ENCODE results near the gene ZBTB4.

ZBTB4 gene

DNA sequence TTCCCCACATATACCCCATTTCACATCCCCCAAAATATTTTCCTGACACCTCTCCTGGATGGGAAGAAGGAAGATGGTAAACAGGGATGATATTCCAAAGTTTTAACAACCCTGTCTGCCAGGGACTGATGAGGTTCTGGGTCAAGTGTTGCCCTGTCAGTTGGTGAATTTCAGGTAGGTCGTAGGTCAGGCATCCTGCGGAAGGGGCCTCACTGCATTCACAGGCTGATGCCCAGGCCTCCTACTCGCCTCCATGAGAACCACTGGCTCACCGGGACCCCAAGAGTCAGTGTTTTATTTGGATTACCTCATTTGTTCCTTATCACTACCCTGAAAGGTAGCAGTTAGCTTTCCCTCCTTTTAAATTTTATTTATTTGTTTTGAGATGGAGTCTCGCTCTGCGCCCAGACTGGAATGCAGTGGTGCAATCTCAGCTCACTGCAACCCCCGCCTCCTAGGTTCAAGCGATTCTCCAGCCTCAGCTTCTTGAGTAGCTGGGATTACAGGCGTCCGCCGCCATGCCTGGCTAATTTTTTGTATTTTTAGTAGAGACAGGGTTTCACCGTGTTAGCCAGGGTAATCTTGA, 10.5 kb downstream of the ZBTB4 start:
- TF ChIP-seq POLR2A (IDR thresholded peaks at IDR 0.05; ENCODE audit: low read length) (no peak), GATA1 (IDR thresholded peaks at IDR 0.05; ENCODE audit: low read depth, low read length) (no peak)
- no peak for DNase-seq

- DNase-seq = no peak
- TF ChIP-seq GATA1 (IDR thresholded peaks at IDR 0.05; ENCODE audit: low read depth, low read length) (no peak), POLR2A (IDR thresholded peaks at IDR 0.05; ENCODE audit: low read length) (no peak)
Measured at GRCh38 chr17:7468290-7468689, 11.1 kb downstream of the ZBTB4 start.

DNA sequence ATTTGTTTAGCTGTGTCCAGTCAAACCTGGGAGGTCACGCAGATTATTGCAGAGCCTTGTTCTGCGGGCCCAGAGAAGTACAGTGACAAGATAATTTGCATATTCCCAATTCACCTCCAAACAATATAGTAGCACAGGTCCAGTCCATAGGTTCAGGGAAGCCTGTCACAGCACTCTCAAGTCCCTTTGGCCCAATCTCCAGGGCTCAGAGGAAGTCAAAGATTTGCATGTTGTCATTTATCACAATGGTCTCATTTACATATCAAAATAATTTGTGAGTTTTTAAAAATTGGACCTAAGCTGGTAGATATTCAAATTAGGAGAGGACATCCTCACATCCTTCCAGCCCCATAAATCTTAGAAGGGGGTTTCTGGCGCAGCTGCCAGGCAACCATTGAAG, 11.9 kb downstream of the ZBTB4 start:
- TF ChIP-seq GATA1 (IDR thresholded peaks at IDR 0.05; ENCODE audit: low read depth, low read length) (no peak), POLR2A (IDR thresholded peaks at IDR 0.05; ENCODE audit: low read length) (no peak)
- DNase-seq = no peak

DNA sequence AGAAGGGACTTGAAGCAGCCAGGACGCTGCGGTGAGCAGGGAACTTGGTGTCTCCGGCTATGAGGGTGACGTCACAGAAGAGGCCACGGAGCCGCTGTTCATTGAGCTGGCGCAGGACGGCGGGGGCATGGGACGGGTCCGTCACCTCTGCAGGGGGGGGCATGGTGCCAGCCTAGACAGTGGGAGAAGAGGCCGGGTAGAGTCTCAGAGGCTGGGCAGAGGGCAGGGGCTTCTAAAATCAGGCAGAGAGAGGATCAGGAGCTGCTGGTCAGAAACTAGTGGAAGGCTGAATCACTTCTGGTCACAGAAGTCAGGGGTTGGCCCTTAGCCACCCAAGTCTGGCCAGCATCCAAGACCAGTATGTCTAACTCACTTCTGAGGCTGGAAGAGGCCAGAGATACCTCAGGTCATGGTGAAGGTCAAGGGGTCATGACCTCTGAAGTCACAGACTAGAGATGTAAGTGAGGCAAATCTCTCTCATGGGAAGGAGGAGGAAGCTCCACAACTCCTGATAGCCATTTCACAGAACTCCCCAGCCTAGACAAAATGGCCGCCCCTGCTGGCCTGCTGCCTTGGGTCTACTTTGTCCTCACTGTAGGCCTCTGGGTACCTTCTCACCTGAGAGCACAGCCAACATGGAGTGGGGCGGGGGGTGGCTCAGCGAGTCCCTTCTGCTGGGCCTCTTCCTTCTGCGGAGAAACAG, 12.6 kb downstream of the ZBTB4 start:
- TF ChIP-seq GATA1 (IDR thresholded peaks at IDR 0.05; ENCODE audit: low read depth, low read length) (no peak), POLR2A (IDR thresholded peaks at IDR 0.05; ENCODE audit: low read length) (no peak)
- DNase-seq = peak; percentile 71 to 74

DNA sequence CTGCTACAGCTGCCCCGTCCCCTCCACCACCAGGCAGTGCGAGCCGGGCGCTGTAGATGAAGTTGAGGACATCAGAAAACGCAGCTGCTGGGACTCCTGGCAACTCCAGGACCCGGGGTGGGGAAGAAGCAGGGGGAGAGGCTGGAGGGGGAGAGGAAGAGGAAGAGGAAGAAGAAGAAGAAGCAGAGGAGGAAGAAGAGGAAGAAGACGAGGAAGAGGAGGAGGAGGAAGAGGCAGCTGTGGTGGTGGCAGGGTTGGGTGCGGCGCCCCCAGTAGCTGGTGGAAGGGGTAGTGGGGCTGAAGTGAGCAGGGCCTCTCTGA, 13.2 kb downstream of the ZBTB4 start:
- DNase-seq = no peak
- TF ChIP-seq GATA1 (IDR thresholded peaks at IDR 0.05; ENCODE audit: low read depth, low read length) (no peak), POLR2A (IDR thresholded peaks at IDR 0.05; ENCODE audit: low read length) (no peak)

DNA sequence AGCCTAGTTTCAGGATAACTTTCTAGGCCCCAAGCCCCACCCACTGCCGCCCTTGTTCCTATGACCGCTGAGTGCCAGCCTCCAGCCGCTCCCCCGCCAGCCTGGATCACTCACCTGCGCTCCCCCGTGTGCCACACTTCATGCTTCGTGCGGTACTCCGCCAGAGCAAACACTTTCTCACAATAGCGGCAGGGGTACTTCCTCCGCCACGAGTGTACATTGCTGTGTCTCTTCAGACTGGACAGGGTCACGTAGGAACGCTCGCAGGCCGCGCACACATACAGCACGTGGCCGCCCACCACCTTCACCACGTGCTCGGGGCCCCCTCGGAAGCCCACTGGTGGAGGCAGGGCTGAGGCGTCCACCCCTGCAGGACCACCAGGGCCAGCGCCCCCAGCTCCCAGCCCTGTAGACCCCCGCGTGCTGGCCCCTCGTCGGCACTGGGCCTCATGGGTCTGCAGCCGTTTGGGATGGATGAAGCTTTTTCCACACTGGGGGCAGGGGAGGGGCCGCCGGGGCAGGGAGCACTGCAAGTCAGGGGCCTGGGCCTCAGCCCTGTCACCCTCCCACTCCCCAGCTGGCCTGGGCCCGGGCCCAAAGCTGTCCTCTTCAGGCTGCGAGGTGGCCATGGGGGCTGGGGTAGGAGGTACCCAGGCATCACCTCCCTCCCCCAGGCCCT, 13.7 kb downstream of the ZBTB4 start:
- no peak for TF ChIP-seq GATA1 (IDR thresholded peaks at IDR 0.05; ENCODE audit: low read depth, low read length)
- no peak for TF ChIP-seq POLR2A (IDR thresholded peaks at IDR 0.05; ENCODE audit: low read length)
- no peak for DNase-seq

GRCh38 chr17:7464081-7464480, 15.3 kb downstream of the ZBTB4 start:
- no peak for TF ChIP-seq GATA1 (IDR thresholded peaks at IDR 0.05; ENCODE audit: low read depth, low read length)
- TF ChIP-seq POLR2A (IDR thresholded peaks at IDR 0.05; ENCODE audit: low read length) = no peak

DNA sequence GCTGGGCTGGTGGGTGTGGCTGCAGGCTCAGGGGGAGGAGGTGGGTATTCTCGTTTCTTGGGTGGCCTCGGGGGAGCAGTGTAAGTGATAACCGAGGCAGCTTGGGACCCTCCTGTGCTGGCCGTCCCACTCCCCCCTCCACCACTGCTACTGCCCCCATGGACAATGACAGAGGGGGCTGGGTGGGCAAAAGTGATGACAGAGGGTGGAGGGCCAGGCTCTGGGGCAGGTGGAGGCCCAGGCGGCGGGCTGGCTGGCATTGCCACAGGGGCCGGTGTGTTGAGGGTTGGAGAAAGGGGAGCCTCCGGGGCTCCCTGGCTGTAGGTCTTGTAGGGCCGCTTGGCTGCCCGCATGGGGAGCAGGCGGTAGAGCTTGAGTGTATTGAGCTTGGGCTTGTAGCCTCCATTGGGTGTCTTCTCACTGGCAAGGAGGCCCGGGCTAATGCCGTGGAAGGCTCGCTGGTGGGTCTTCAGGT, 16.0 kb downstream of the ZBTB4 start:
- no peak for DNase-seq
- TF ChIP-seq POLR2A (IDR thresholded peaks at IDR 0.05; ENCODE audit: low read length) (no peak), GATA1 (IDR thresholded peaks at IDR 0.05; ENCODE audit: low read depth, low read length) (no peak)

More at GRCh38 chr17:7464081-7464480, 15.3 kb downstream of the ZBTB4 start:
- no peak for DNase-seq

DNA sequence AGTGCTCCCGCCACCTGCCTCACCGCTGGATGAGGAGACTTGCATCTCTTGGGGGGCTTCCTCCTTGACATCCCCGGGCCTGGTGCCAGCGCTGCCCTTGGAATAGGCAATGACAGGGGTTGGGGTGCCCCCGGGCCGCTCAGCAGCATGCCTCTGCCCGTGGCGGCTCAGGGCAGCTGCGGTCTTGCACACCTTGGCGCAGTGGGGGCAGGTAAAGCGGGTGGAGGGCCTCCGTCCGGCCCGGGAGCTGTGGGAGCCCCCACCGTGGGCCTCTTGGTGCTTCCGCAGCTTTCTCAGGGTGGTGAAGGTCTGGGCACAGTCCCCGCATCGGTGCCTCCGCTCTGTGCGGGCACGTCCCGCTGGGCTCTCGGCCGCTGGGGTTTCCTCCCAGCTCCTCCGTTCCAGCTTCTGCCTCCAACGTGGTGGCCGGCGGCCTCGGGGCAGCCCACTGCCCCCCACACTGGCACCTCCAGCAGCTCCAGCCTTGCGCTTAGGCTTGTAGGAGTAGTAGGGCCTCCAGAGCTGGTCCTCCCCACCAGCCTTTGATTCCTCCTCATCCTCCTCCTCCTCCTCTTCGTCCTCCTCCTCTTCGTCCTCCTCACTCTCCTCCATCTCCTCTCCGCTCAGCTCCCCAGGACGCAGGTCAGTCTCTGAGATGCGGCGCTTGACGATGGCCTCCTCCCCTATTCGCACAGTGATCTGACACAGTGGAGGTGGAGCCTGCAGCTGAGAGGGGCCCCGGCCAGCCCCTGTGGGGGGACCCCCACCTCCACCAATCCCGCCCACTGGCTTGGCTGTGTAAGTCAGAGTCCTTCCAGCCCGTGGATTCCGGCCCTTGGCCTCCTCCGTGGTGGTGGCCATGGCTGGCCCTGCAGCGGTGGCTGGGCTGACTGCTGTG, 16.7 kb downstream of the ZBTB4 start:
- DNase-seq = no peak
- TF ChIP-seq GATA1 (IDR thresholded peaks at IDR 0.05; ENCODE audit: low read depth, low read length) = no peak
- no peak for TF ChIP-seq POLR2A (IDR thresholded peaks at IDR 0.05; ENCODE audit: low read length)

DNA sequence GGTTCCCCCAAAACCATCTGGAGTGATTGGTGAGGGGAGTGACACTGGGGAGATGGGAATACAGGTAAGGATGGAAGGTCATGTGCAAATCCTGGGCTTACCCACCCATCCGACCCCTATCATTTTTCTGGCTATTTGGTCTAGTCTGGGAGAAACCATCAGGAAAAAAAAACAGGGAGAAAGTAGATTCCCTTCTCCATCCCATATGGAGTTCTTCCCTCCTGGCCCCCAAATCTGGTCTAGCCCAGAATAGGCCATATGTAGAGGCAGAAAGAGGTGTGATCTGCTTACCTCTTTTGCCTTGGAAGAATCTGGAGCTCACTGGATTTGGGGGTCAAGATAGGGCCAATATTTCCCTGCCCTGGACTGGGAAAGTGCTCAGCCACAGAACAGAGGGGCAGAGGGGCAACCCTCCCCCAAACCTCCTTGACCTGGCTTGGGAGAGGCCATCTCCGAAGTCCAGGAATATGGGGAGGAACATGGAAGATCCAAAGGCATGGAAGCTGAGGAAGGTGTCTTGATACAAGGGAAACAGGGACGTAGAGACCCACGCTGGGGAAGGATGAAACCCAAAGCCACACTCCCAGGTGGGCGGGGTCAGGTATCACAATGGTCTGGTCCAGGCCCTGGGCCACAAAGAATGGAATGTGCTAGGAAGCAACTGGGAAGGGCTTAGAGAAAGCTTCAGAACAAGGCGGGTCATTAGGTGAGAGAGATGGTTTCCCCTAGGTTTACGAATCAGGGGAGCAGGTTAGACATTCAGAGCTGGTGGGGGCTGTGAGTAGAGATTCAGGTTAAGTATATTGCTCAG, 18.4 kb downstream of the ZBTB4 start:
- DNase-seq = no peak
- TF ChIP-seq POLR2A (IDR thresholded peaks at IDR 0.05; ENCODE audit: low read length) = no peak
- TF ChIP-seq GATA1 (IDR thresholded peaks at IDR 0.05; ENCODE audit: low read depth, low read length) = no peak

DNA sequence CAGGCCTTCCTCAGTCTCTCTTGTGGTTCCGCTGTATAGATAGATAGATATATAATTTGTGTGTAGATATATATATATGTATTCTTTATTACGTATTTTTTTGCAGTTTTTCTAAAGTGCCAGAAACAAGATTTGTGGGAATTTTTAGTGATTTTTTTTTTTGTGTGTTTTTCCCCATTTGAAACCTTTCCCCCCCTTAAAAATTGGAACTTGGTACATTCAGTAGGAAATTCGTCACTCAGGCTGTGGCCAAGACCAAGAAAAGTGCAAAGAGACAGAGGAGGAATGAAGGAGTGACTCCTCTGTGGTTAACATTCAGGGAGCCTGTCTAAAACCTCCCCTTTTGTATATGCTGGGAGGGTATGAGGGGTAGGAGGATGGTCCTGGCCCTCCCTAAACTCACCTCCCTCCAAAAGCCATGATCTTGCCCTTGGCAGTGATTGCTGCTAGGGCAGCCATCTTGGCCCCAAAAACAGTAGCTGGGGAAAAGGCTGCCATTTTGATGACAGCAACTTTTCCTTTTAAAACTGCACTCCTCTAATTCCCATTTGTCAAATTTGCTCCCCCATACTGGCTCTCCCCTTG, 19.4 kb downstream of the ZBTB4 start:
- no peak for DNase-seq
- TF ChIP-seq POLR2A (IDR thresholded peaks at IDR 0.05; ENCODE audit: low read length) = no peak
- TF ChIP-seq GATA1 (IDR thresholded peaks at IDR 0.05; ENCODE audit: low read depth, low read length) = no peak

DNA sequence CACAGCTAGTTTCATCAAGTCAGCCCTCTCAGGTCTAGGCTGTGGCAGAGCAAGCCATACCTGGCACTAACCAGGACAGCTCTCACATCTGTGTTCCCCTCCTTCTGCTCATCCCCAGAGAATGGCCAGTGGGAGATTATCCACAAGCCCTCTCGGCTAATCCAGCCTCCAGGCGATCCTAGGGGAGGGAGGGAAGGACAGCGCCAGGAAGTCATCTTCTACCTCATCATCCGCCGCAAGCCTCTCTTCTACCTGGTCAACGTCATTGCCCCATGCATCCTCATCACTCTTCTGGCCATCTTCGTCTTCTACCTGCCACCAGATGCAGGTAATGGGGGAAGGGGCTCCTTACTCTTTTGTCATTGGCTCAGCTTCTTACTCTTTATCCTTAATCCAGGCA, 31.0 kb downstream of the ZBTB4 start:
- no peak for DNase-seq
- TF ChIP-seq GATA1 (IDR thresholded peaks at IDR 0.05; ENCODE audit: low read depth, low read length) (no peak), POLR2A (IDR thresholded peaks at IDR 0.05; ENCODE audit: low read length) (no peak)

DNA sequence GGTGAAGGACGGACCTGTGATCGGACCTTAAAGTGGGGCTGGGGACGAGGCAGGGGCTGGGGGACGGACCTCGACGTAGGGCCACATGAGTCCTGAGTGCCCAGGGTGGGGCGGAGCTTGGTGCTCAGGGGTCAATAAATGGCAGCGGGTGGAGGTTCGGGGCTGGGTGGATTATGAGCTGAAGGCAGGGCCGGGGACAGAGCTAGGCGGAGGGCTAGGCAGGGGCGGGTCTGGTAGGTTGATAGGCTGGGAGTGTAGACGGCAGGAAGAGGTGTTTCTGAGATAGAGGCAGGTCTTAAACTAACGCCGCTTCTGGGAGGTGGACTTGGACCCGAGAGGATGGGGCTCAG, 33.8 kb downstream of the ZBTB4 start:
- peak; percentile 63 to 65 for DNase-seq
- no peak for TF ChIP-seq GATA1 (IDR thresholded peaks at IDR 0.05; ENCODE audit: low read depth, low read length)
- TF ChIP-seq POLR2A (IDR thresholded peaks at IDR 0.05; ENCODE audit: low read length) = no peak
